ENCODE data around the gene SLC44A5.
A peak's percentile ranks its signal among the peaks of the same experiment; 100 is the strongest.

Gene SLC44A5

DNA sequence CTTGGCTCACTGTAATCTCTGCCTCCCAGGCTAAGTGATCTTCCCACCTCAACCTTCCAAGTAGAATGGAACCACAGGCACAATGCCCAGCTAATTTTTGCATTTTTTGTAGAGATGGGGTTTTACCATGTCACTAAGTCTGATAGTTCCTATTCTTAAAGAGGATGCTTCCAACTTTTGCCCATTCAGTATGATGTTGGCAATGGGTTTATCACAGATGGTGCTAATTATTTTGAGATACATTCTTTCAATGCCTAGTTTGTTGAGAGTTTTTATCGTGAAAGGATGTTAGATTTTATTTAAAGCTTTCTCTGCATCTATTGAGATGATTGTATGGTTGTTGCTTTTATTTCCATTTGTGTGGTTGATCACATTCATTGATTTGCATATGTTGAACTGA, 103.9 kb downstream of the SLC44A5 start:
- DNase-seq (ENCODE audit: low read depth): no peak
- TF ChIP-seq, protein P1, sequence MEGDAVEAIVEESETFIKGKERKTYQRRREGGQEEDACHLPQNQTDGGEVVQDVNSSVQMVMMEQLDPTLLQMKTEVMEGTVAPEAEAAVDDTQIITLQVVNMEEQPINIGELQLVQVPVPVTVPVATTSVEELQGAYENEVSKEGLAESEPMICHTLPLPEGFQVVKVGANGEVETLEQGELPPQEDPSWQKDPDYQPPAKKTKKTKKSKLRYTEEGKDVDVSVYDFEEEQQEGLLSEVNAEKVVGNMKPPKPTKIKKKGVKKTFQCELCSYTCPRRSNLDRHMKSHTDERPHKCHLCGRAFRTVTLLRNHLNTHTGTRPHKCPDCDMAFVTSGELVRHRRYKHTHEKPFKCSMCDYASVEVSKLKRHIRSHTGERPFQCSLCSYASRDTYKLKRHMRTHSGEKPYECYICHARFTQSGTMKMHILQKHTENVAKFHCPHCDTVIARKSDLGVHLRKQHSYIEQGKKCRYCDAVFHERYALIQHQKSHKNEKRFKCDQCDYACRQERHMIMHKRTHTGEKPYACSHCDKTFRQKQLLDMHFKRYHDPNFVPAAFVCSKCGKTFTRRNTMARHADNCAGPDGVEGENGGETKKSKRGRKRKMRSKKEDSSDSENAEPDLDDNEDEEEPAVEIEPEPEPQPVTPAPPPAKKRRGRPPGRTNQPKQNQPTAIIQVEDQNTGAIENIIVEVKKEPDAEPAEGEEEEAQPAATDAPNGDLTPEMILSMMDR (IDR thresholded peaks at IDR 0.05; ENCODE audit: insufficient read depth, low read depth, low read length, missing control alignments): no peak
- H3K4me3 ChIP-seq (ENCODE audit: low read length): no peak overlapping the region

DNA sequence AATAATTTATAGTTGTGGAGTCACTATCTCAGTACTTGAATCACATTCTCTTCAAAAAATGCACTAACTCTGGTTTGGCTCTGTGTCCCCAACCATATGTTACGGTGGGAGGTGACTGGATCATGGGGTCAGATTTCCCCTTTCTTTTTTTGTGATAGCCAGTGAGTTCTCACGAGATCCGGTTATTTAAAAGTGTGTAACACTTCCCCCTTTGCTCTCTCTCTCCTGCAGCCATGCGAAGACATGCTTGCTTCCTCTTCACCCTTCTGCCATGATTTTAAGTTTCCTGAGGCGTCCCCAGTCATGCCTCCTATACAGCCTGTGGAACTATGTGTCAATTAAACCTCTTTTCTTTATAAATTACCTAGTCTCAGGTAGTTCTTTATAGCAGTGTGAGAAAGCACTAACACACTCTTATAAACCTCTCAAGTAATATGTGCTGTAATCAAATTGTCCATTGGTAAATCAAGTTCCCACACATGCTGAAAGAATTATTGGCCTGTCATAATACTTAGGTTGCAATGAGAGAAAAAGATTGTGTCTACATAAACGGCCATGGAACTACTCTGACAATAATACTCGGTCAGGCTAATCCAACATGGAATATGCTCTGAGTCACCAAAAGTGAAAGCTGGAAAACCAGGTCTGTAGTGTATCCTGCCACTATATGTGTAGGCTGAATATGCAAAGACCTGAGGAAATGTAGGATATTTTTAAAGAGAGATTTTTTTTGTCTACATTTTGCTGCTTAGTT, 107.5 kb downstream of the SLC44A5 start:
- DNase-seq (ENCODE audit: low read depth): peak; percentile 12
- TF ChIP-seq, protein P1 (IDR thresholded peaks at IDR 0.05; ENCODE audit: insufficient read depth, low read depth, low read length, missing control alignments): no peak
- H3K4me3 ChIP-seq (ENCODE audit: low read length): no peak overlapping the region

DNA sequence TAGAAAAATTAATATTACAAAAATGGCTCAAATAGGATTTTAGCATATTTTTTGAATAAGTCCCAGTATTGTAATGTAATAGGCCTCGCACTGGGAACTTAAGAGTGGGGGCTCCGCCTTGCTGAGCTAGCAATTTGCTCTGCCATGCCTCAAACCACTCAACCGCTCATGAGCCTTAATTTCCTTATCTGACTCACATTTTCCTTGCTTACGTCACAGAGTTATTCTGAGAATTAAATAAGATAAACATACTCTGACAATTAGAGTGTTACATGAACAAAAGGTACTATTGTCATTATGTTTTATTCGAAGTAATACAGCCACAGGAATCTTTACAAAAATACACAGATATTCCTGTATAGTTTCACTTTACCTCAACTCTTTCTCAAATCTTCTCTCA, 108.1 kb downstream of the SLC44A5 start:
- TF ChIP-seq, protein P1 (IDR thresholded peaks at IDR 0.05; ENCODE audit: insufficient read depth, low read depth, low read length, missing control alignments): no peak
- DNase-seq (ENCODE audit: low read depth): peak; percentile 52
- no peak overlapping the region for H3K4me3 ChIP-seq (ENCODE audit: low read length)

DNA sequence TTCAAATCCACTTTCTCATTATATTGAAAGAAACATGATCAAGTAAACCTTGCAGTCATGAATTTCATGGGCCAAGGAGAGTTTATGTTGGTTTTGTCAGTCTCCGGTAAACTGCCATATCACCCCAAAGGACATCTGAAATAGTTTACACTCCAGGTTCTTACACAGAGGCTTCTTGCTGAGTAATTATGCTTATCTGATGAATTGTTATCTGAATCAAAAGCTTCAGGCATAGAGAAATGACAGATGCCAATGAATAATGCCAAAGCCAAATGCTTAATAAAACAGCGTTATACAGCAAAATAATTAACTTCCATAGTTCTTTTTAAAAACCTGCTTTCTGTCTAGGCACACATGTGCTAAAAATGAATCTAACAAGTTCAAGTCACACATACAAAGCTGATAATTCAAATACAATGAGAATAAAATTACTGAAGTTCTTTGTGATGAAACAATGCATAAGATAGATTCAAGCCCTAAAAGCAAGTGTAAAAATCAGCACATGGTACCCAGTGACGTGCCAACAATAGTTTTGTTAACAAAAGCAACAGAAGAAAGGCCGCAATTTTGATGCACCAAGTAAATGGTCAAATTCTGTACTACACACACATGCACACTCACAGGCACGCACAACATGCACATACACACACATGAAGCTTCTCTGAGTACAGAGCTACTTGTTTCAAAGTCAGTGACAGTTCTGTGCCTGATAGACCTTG, 109.2 kb downstream of the SLC44A5 start:
- H3K4me3 ChIP-seq (ENCODE audit: low read length): no peak overlapping the region
- TF ChIP-seq, protein P1 (IDR thresholded peaks at IDR 0.05; ENCODE audit: insufficient read depth, low read depth, low read length, missing control alignments): no peak

DNA sequence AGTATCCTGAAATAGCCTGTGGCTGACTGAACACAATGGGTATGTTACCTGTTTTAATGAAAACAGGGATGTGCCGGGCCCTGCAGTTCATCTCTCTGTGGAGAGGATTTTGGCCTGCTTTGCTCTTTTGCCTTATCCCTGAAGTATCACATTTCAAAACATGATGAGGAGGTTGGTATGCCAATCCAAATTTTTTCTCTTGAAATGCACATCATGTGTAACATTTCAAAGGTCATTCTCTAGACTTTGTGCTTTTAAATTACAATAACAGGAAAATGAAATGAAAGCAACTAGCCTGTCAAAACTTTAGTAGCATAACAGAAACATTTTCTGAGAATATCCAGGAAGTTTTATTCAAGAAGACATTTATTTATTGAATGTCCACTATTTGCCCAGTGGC, 118.9 kb downstream of the SLC44A5 start:
- no peak overlapping the region for H3K4me3 ChIP-seq (ENCODE audit: low read length)
- TF ChIP-seq, protein P1 (IDR thresholded peaks at IDR 0.05; ENCODE audit: insufficient read depth, low read depth, low read length, missing control alignments): no peak
- DNase-seq (ENCODE audit: low read depth): no peak

More for the DNA sequence above, 109.2 kb downstream of the SLC44A5 start:
- DNase-seq (ENCODE audit: low read depth): no peak

DNA sequence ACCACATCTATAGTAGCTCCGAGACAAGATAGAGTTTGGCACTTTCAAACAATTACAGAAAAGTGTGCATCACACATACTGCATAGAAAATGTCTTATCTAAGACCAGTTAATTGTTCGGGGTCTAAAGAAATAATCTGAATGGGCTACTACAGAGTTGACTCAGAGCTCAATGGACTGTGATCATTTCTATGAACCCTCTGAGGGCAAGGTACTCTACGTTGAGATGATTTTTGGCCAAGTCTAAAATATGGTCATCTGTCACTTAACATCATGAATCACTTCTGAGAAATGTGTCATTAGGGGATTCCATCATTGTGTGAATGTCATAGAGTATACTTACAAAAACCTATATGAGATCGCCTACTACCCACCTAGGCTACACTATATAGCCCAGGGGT, 123.5 kb downstream of the SLC44A5 start:
- H3K4me3 ChIP-seq (ENCODE audit: low read length): no peak overlapping the region
- TF ChIP-seq, protein P1 (IDR thresholded peaks at IDR 0.05; ENCODE audit: insufficient read depth, low read depth, low read length, missing control alignments): no peak
- no peak for DNase-seq (ENCODE audit: low read depth)

Measured in epithelial cell of esophagus (primary cell).